Activated T-helper 2 cell treated with anti-CD3 and anti-CD28 coated beads, Interferon-gamma antibody, Interleukin-2, Interleukin-4, amounts not matched to agents 10 μg/mL and 5 μg/mL and 100 μg/mL, durations not matched to agents 14 hours and 24 hours and 36 hours (primary cell): ENCODE data around the gene NDST1. TPM values are rescaled to one million over a fixed set of nuclear protein-coding genes. Genes with fewer than 3 reads are reported as not detected.

Source experiments
- DNase-seq: peaks from one replicate; pipeline ENCODE4 v3.0.0; 2021; ENCODE audit warnings: low spot score
- H3K27ac Mint-ChIP-seq: one replicate; pipeline ENCODE4 v1.8.0; 2021; ENCODE audit warnings: mixed read lengths
- H3K27me3 Mint-ChIP-seq: one replicate; pipeline ENCODE4 v1.8.0; 2021; ENCODE audit warnings: low read depth, mixed read lengths
- H3K36me3 Mint-ChIP-seq: one replicate; pipeline ENCODE4 v1.8.0; 2021; ENCODE audit warnings: low read depth, mixed read lengths
- H3K4me1 Mint-ChIP-seq: one replicate; pipeline ENCODE4 v1.8.0; 2021; ENCODE audit warnings: low read depth, mixed read lengths
- H3K4me3 Mint-ChIP-seq: one replicate; pipeline ENCODE4 v1.8.0; 2021; ENCODE audit warnings: low read depth, mild to moderate bottlenecking, moderate library complexity, mixed read lengths
- H3K9me3 Mint-ChIP-seq: one replicate; pipeline ENCODE4 v1.8.0; 2021; ENCODE audit warnings: mixed read lengths
- intact Hi-C: fragments of 100-400 bp; cut with micrococcal nuclease; formaldehyde crosslinking; loops from one replicate; pipeline ENCODE4 v1.15.1; 2023
- total RNA-seq: library from RNA; stranded (reverse); gene quantifications from 2 replicates; pipeline ENCODE4 v1.2.3, GENCODE V29; 2022

Gene NDST1
- total RNA-seq, 1 donor from 2014 or later, result 3.0 TPM

GRCh38 chr5:150579462-150580400 is 71.8 kb downstream of the NDST1 start:
- no peaks in the 10 kb centered on the region for H3K4me1 Mint-ChIP-seq
- no peak overlapping the region for H3K4me3 Mint-ChIP-seq
- intact Hi-C loops, result no loop called here
- H3K36me3 Mint-ChIP-seq, result no peaks in the 10 kb centered on the region
- no peak overlapping the region for H3K27ac Mint-ChIP-seq
- H3K27me3 Mint-ChIP-seq, result peaks cover 11% of the 10 kb centered on the region
- H3K9me3 Mint-ChIP-seq, result no peaks in the 10 kb centered on the region
- DNase-seq, result no peak

- no peak for DNase-seq
- peaks cover 11% of the 10 kb centered on the region for H3K27me3 Mint-ChIP-seq
- no peaks in the 10 kb centered on the region for H3K9me3 Mint-ChIP-seq
- no peaks in the 10 kb centered on the region for H3K36me3 Mint-ChIP-seq
- intact Hi-C loops, result no loop called here
- no peaks in the 10 kb centered on the region for H3K4me1 Mint-ChIP-seq
- H3K27ac Mint-ChIP-seq, result no peak overlapping the region
- H3K4me3 Mint-ChIP-seq, result no peak overlapping the region
These were observed 73.0 kb downstream of the NDST1 start for GRCh38 chr5:150580917-150581316.

GRCh38 chr5:150582241-150583109 is 74.5 kb downstream of the NDST1 start:
- H3K27me3 Mint-ChIP-seq, result peaks cover 11% of the 10 kb centered on the region
- H3K4me1 Mint-ChIP-seq, result no peaks in the 10 kb centered on the region
- no peak overlapping the region for H3K4me3 Mint-ChIP-seq
- H3K36me3 Mint-ChIP-seq, result no peaks in the 10 kb centered on the region
- DNase-seq, result no peak
- H3K9me3 Mint-ChIP-seq, result no peaks in the 10 kb centered on the region
- no peak overlapping the region for H3K27ac Mint-ChIP-seq
- intact Hi-C loops, result no loop called here

GRCh38 chr5:150583541-150584225 is 75.8 kb downstream of the NDST1 start:
- Mint-ChIP-seq H3K27me3 (peaks cover 11% of the 10 kb centered on the region), H3K27ac (no peak overlapping the region), H3K4me1 (no peaks in the 10 kb centered on the region), H3K36me3 (no peaks in the 10 kb centered on the region), H3K4me3 (no peak overlapping the region), H3K9me3 (no peaks in the 10 kb centered on the region)
- DNase-seq, result no peak
- intact Hi-C loops, result no loop called here

GRCh38 chr5:150584556-150585335 is 76.8 kb downstream of the NDST1 start:
- Mint-ChIP-seq H3K27me3 (peaks cover 11% of the 10 kb centered on the region), H3K4me3 (no peak overlapping the region)
- intact Hi-C loops, result no loop called here

GRCh38 chr5:150585781-150586341 is 77.9 kb downstream of the NDST1 start:
- Mint-ChIP-seq H3K9me3 (no peaks in the 10 kb centered on the region), H3K4me1 (no peaks in the 10 kb centered on the region), H3K27ac (no peak overlapping the region)

More at GRCh38 chr5:150584556-150585335, 76.8 kb downstream of the NDST1 start:
- Mint-ChIP-seq H3K4me1 (no peaks in the 10 kb centered on the region), H3K27ac (no peak overlapping the region), H3K9me3 (no peaks in the 10 kb centered on the region), H3K36me3 (no peaks in the 10 kb centered on the region)
- DNase-seq, result no peak

GRCh38 chr5:150587016-150587415 is 79.1 kb downstream of the NDST1 start:
- intact Hi-C loops, result no loop called here
- H3K36me3 Mint-ChIP-seq, result no peaks in the 10 kb centered on the region
- peaks cover 2% of the 10 kb centered on the region for H3K27me3 Mint-ChIP-seq
- no peak overlapping the region for H3K27ac Mint-ChIP-seq
- no peak overlapping the region for H3K4me3 Mint-ChIP-seq
- no peak for DNase-seq
- no peaks in the 10 kb centered on the region for H3K4me1 Mint-ChIP-seq
- no peaks in the 10 kb centered on the region for H3K9me3 Mint-ChIP-seq

More at GRCh38 chr5:150585781-150586341, 77.9 kb downstream of the NDST1 start:
- intact Hi-C loops, result no loop called here
- Mint-ChIP-seq H3K36me3 (no peaks in the 10 kb centered on the region), H3K4me3 (no peak overlapping the region), H3K27me3 (peaks cover 7% of the 10 kb centered on the region)
- no peak for DNase-seq

GRCh38 chr5:150587856-150588595 is 80.1 kb downstream of the NDST1 start:
- Mint-ChIP-seq H3K4me3 (no peak overlapping the region), H3K27ac (no peak overlapping the region), H3K9me3 (no peaks in the 10 kb centered on the region), H3K36me3 (no peaks in the 10 kb centered on the region), H3K4me1 (no peaks in the 10 kb centered on the region), H3K27me3 (no peaks in the 10 kb centered on the region)
- no peak for DNase-seq
- intact Hi-C loops, result no loop called here

- no peak for DNase-seq
- Mint-ChIP-seq H3K9me3 (no peaks in the 10 kb centered on the region), H3K4me1 (no peaks in the 10 kb centered on the region), H3K27me3 (no peaks in the 10 kb centered on the region), H3K36me3 (no peaks in the 10 kb centered on the region), H3K27ac (no peak overlapping the region), H3K4me3 (no peak overlapping the region)
- intact Hi-C loops, result no loop called here
These were observed 80.6 kb downstream of the NDST1 start for GRCh38 chr5:150588596-150588890.

GRCh38 chr5:150589862-150590601 is 82.1 kb downstream of the NDST1 start:
- intact Hi-C loops, result no loop called here
- Mint-ChIP-seq H3K9me3 (no peaks in the 10 kb centered on the region), H3K27me3 (no peaks in the 10 kb centered on the region), H3K4me3 (no peak overlapping the region), H3K27ac (no peak overlapping the region), H3K36me3 (no peaks in the 10 kb centered on the region), H3K4me1 (no peaks in the 10 kb centered on the region)
- no peak for DNase-seq
